ENCODE results near the gene PKD1. TPM values are rescaled to one million over a fixed set of nuclear protein-coding genes. Genes with fewer than 3 reads are reported as not detected.

Gene PKD1
- polyA plus RNA-seq, 1 donor from 2014 or later: 176 TPM

DNA sequence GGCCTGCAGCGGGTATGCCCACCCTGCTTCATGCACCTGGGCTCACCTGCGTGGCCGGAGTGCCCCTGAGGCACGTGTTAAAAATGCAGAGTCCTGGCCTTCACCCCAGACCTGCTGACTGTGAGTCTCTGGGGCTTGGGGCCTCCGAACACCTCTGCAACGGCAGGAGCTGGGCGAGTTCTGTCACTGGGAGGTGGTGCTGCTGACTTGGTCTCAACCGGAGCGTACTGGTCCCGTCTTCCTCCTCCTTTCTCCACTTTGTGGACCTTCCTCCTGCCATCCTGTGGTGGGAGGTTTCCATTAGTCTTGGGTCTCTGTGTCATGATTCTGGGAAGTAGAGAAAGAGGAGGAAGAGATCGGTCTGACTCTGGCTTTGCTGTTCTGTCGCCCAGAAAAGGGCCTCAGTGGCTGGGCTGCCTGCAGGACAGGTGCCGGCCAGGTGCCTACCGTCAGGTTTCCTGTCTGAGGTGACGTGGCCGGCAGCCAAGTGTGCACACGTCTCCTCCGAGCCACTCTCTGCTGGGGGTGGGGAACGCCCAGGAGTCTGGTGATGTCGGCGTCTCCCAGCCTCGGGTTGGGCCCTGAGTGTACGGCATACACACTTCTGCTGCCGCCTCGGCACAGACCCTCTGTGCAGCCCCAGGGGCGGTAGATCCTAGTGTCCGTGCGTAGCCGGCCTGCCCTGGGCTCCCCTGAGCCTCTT is 81.0 kb downstream of the PKD1 start:
- Histone ChIP-seq H3K4me3 (ENCODE audit: low read length) (no peak overlapping the region), H4K20me1 (ENCODE audit: insufficient read depth) (no peaks in the 10 kb centered on the region), H3K27me3 (ENCODE audit: insufficient read depth, low read depth, low read length) (no peaks in the 10 kb centered on the region), H3K79me2 (replicated peaks; ENCODE audit: insufficient read depth, low read length) (no peaks in the 10 kb centered on the region), H3K4me2 (ENCODE audit: low read length) (no peak overlapping the region), H3K9me3 (ENCODE audit: low read length) (no peaks in the 10 kb centered on the region), H3K36me3 (ENCODE audit: insufficient read depth, low read length) (no peaks in the 10 kb centered on the region), H3K9me2 (ENCODE audit: insufficient read depth, low read length) (no peaks in the 10 kb centered on the region), H3K9ac (ENCODE audit: low read length) (no peak overlapping the region), H3K27ac (ENCODE audit: low read length) (no peak overlapping the region), H3F3A (ENCODE audit: insufficient read depth, low read length, poor library complexity, severe bottlenecking) (no peaks in the 10 kb centered on the region), H2AFZ (ENCODE audit: low read depth, low read length) (no peak overlapping the region)
- no peak for TF ChIP-seq MXI1 (conservative IDR thresholded peaks at IDR 0.05; ENCODE audit: poor library complexity, severe bottlenecking)
- no peak for TF ChIP-seq SMC3 (conservative IDR thresholded peaks at IDR 0.05; ENCODE audit: poor library complexity)

DNA sequence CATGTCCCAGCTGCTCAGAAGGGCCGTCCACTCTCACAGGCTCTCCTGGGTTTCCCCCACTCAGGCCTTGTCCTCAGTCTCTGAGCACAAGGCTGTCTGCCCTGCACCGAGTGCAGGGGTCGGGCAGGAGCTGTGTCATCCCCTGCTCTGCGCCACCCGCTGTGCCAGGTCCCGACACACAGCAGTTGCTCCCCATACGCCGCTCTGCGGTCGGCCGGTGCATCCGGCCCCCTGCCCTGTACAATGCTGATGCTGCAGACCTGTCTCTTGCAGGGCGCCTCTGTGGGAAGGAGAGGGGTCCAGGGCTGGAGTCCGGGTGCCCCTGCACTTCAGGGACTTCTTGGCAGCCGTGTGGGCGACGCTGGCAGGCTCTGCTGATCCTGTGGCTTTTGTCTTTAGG is 81.8 kb downstream of the PKD1 start:
- H3K9ac ChIP-seq (ENCODE audit: low read length): no peak overlapping the region
- H3K4me3 ChIP-seq (ENCODE audit: low read length): no peak overlapping the region
- no peaks in the 10 kb centered on the region for H3K36me3 ChIP-seq (ENCODE audit: insufficient read depth, low read length)

More for the DNA sequence above, 81.8 kb downstream of the PKD1 start:
- Histone ChIP-seq H3K9me2 (ENCODE audit: insufficient read depth, low read length) (no peaks in the 10 kb centered on the region), H4K20me1 (ENCODE audit: insufficient read depth) (no peaks in the 10 kb centered on the region), H3F3A (ENCODE audit: insufficient read depth, low read length, poor library complexity, severe bottlenecking) (no peaks in the 10 kb centered on the region), H3K27ac (ENCODE audit: low read length) (no peak overlapping the region), H2AFZ (ENCODE audit: low read depth, low read length) (no peak overlapping the region), H3K79me2 (replicated peaks; ENCODE audit: insufficient read depth, low read length) (peaks cover 2% of the 10 kb centered on the region), H3K27me3 (ENCODE audit: insufficient read depth, low read depth, low read length) (no peaks in the 10 kb centered on the region), H3K4me2 (ENCODE audit: low read length) (no peak overlapping the region), H3K9me3 (ENCODE audit: low read length) (no peaks in the 10 kb centered on the region)
- TF ChIP-seq MXI1 (conservative IDR thresholded peaks at IDR 0.05; ENCODE audit: poor library complexity, severe bottlenecking): no peak
- no peak for TF ChIP-seq EZH2 (IDR thresholded peaks at IDR 0.05; ENCODE audit: borderline replicate concordance, insufficient read depth, low read length, poor library complexity, severe bottlenecking)
- TF ChIP-seq EP300 (conservative IDR thresholded peaks at IDR 0.05; ENCODE audit: poor library complexity, severe bottlenecking): no peak
- TF ChIP-seq, protein P1, sequence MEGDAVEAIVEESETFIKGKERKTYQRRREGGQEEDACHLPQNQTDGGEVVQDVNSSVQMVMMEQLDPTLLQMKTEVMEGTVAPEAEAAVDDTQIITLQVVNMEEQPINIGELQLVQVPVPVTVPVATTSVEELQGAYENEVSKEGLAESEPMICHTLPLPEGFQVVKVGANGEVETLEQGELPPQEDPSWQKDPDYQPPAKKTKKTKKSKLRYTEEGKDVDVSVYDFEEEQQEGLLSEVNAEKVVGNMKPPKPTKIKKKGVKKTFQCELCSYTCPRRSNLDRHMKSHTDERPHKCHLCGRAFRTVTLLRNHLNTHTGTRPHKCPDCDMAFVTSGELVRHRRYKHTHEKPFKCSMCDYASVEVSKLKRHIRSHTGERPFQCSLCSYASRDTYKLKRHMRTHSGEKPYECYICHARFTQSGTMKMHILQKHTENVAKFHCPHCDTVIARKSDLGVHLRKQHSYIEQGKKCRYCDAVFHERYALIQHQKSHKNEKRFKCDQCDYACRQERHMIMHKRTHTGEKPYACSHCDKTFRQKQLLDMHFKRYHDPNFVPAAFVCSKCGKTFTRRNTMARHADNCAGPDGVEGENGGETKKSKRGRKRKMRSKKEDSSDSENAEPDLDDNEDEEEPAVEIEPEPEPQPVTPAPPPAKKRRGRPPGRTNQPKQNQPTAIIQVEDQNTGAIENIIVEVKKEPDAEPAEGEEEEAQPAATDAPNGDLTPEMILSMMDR (IDR thresholded peaks at IDR 0.05; ENCODE audit: poor library complexity, severe bottlenecking): no peak
- TF ChIP-seq, protein P2, sequence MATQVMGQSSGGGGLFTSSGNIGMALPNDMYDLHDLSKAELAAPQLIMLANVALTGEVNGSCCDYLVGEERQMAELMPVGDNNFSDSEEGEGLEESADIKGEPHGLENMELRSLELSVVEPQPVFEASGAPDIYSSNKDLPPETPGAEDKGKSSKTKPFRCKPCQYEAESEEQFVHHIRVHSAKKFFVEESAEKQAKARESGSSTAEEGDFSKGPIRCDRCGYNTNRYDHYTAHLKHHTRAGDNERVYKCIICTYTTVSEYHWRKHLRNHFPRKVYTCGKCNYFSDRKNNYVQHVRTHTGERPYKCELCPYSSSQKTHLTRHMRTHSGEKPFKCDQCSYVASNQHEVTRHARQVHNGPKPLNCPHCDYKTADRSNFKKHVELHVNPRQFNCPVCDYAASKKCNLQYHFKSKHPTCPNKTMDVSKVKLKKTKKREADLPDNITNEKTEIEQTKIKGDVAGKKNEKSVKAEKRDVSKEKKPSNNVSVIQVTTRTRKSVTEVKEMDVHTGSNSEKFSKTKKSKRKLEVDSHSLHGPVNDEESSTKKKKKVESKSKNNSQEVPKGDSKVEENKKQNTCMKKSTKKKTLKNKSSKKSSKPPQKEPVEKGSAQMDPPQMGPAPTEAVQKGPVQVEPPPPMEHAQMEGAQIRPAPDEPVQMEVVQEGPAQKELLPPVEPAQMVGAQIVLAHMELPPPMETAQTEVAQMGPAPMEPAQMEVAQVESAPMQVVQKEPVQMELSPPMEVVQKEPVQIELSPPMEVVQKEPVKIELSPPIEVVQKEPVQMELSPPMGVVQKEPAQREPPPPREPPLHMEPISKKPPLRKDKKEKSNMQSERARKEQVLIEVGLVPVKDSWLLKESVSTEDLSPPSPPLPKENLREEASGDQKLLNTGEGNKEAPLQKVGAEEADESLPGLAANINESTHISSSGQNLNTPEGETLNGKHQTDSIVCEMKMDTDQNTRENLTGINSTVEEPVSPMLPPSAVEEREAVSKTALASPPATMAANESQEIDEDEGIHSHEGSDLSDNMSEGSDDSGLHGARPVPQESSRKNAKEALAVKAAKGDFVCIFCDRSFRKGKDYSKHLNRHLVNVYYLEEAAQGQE (IDR thresholded peaks at IDR 0.05; ENCODE audit: borderline replicate concordance): no peak

Data from neural cell (in vitro differentiated cells).